ENCODE measurements around the gene HLA-DOB.
"Not testable (repeated sequence)": the region's sequence is repeated elsewhere in the genome, so short reads cannot be mapped to it uniquely, and the experiment has no call there.

The HLA-DOB gene

GRCh38 chr6:32805404-32805803 lies 11.4 kb downstream of the HLA-DOB start:
- H3K27me3 ChIP-seq (ENCODE audit: insufficient read depth, low read length), result peaks cover 12% of the 10 kb centered on the region; the same call in 1 of the 2 replicates
- not testable (repeated sequence) for H3K36me3 ChIP-seq (ENCODE audit: insufficient read depth, low read length); H3K4me1 ChIP-seq (ENCODE audit: insufficient read depth, low read length); H3K9me3 ChIP-seq (ENCODE audit: insufficient read depth, low read depth, low read length); H3K4me3 ChIP-seq (ENCODE audit: low read length); H3K9ac ChIP-seq (ENCODE audit: low read depth, low read length); H3K27ac ChIP-seq (ENCODE audit: low read depth, low read length)

DNA sequence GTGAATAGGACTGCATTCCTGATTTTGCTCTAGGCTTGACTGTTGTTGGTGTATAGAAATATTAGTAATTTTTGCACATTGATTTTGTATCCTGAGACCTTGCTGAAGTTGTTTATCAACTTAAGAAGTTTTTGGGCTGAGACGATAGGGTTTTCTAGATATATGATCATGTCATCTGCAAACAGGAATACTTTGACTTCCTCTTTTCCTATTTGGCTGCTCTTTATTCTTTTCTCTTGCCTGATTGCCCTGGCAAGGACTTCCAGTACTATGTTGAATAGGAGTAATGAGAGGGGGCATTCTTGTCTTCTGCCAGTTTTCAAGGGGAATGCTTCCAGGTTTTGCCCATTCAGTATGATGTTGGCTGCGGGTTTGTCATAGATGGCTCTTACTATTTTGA lies 13.4 kb downstream of the HLA-DOB start:
- no peak overlapping the region for H3K9ac ChIP-seq (ENCODE audit: low read depth, low read length)
- no peaks in the 10 kb centered on the region for H3K4me1 ChIP-seq (ENCODE audit: insufficient read depth, low read length)
- H3K4me3 ChIP-seq (ENCODE audit: low read length), result no peak overlapping the region
- no peaks in the 10 kb centered on the region for H3K36me3 ChIP-seq (ENCODE audit: insufficient read depth, low read length)
- H3K27ac ChIP-seq (ENCODE audit: low read depth, low read length), result no peak overlapping the region
- peaks cover 12% of the 10 kb centered on the region; the same call in 1 of the 2 replicates for H3K27me3 ChIP-seq (ENCODE audit: insufficient read depth, low read length)
- peaks cover 6% of the 10 kb centered on the region; the same call in 1 of the 2 replicates for H3K9me3 ChIP-seq (ENCODE audit: insufficient read depth, low read depth, low read length)
- WGBS, result 76% methylated on average over 2 of the region's 2 CpGs

DNA sequence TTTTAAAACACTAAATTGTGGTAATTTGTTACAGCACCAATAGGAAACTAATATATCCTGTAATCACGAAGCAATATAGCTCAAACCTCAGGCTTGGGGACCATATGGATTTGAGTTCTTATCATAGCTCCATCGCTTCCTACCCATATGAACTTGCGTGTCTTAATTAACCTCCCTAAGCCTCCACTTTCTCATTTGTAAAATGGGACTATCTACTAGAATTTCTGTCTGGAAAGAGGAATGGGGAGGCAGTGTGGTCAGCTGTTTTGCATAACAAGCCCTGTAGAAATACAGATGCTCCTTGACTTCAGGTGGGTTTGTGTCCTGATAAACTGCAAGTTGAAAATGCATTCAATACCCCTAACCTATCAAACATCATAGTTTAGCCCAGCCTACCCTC lies 17.1 kb downstream of the HLA-DOB start:
- Histone ChIP-seq H3K27ac (ENCODE audit: low read depth, low read length) (no peak overlapping the region), H3K9me3 (ENCODE audit: insufficient read depth, low read depth, low read length) (peaks cover 6% of the 10 kb centered on the region; the same call in 1 of the 2 replicates), H3K27me3 (ENCODE audit: insufficient read depth, low read length) (peaks cover 10% of the 10 kb centered on the region; the same call in 1 of the 2 replicates), H3K4me1 (ENCODE audit: insufficient read depth, low read length) (peaks cover 3% of the 10 kb centered on the region; the same call in 1 of the 2 replicates), H3K36me3 (ENCODE audit: insufficient read depth, low read length) (no peaks in the 10 kb centered on the region), H3K9ac (ENCODE audit: low read depth, low read length) (no peak overlapping the region), H3K4me3 (ENCODE audit: low read length) (no peak overlapping the region)
- WGBS, result 81% methylated on average over 2 of the region's 3 CpGs

DNA sequence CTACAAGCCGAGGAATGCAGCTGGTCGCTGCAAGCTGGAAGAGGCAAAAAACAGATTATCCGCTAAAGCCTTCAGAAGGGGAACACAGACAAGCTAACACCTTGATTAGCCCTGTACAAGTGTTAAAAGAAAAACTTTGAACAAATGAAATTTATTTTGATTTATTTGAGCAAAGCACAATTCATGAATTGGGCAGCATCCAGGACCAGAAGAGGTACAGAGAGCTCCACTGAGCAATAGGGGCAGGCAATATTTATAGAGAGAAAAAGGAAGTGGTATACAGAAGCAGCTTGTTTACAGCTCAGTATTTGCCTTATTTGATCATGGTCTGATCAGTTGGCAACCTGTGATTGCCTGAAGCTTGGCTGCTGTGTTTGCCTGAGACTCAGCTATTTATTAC lies 17.6 kb downstream of the HLA-DOB start:
- Histone ChIP-seq H3K27me3 (ENCODE audit: insufficient read depth, low read length) (peaks cover 6% of the 10 kb centered on the region; the same call in 1 of the 2 replicates), H3K27ac (ENCODE audit: low read depth, low read length) (no peak overlapping the region)
- WGBS, result 92% methylated on average over 3 of the region's 3 CpGs

DNA sequence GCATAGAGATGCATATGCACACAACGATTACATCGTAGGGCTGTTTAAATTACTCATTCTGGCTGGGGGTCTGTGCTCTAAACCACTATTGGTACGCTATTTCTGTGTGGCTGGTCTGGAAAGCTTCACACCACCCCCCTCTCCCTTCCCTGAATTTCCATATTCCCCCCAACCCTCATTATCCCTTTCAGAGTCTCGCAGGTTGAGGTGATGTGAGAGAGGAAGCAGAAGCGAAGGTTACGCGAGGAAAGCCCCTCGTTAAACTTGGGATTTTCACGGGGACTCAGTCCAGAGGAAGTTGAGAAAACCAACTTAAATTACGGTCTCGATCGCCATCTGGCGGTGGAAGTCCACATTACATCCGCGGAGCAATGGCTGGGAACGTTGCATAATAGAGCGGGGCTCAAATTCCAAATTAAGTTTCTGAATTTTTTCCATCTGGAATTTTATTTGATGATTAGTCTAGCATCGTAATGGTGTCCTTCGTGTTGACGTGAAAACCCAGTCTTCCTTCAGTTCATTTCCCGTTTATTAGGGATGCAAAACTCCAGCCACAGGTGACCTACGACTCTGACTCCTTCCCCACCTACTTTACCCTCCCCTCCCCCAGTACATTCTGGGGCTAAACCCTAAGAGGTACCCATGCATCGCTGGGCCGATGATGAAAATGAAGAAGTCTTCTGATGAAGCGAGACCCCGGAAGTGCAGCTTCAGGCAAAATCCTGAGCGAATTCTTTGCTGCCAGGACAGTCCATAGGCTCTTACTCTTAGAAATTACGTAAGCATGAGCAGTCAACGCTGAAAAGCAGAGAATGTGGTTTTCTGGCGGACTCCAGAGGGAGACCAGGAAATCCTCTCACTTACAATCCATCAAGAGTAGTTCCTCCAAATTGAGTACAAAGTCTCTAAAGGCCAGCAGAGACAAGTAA lies 19.7 kb downstream of the HLA-DOB start:
- H3K27ac ChIP-seq (ENCODE audit: low read depth, low read length), result no peak overlapping the region
- no peaks in the 10 kb centered on the region; the same call in 1 of the 2 replicates for H3K27me3 ChIP-seq (ENCODE audit: insufficient read depth, low read length)
- H3K9ac ChIP-seq (ENCODE audit: low read depth, low read length), result peak overlapping the region; percentile 29; the same call in 1 of the 2 replicates
- H3K9me3 ChIP-seq (ENCODE audit: insufficient read depth, low read depth, low read length), result peaks cover 3% of the 10 kb centered on the region; the same call in 1 of the 2 replicates
- H3K36me3 ChIP-seq (ENCODE audit: insufficient read depth, low read length), result no peaks in the 10 kb centered on the region
- H3K4me1 ChIP-seq (ENCODE audit: insufficient read depth, low read length), result peaks cover 3% of the 10 kb centered on the region; the same call in 1 of the 2 replicates
- 22% methylated on average over 30 of the region's 30 CpGs for WGBS
- H3K4me3 ChIP-seq (ENCODE audit: low read length), result peak overlapping the region; percentile 43

More for the DNA sequence above, 17.6 kb downstream of the HLA-DOB start:
- no peak overlapping the region for H3K4me3 ChIP-seq (ENCODE audit: low read length)
- H3K36me3 ChIP-seq (ENCODE audit: insufficient read depth, low read length), result no peaks in the 10 kb centered on the region
- peaks cover 6% of the 10 kb centered on the region; the same call in 1 of the 2 replicates for H3K9me3 ChIP-seq (ENCODE audit: insufficient read depth, low read depth, low read length)
- H3K9ac ChIP-seq (ENCODE audit: low read depth, low read length), result no peak overlapping the region
- H3K4me1 ChIP-seq (ENCODE audit: insufficient read depth, low read length), result peaks cover 3% of the 10 kb centered on the region; the same call in 1 of the 2 replicates

GRCh38 chr6:32794510-32794909 lies 22.3 kb downstream of the HLA-DOB start:
- H3K9ac ChIP-seq (ENCODE audit: low read depth, low read length), result no peak overlapping the region
- no peak overlapping the region for H3K4me3 ChIP-seq (ENCODE audit: low read length)
- no peaks in the 10 kb centered on the region for H3K36me3 ChIP-seq (ENCODE audit: insufficient read depth, low read length)
- H3K4me1 ChIP-seq (ENCODE audit: insufficient read depth, low read length), result peaks cover 3% of the 10 kb centered on the region; the same call in 1 of the 2 replicates
- no peaks in the 10 kb centered on the region; the same call in 1 of the 2 replicates for H3K27me3 ChIP-seq (ENCODE audit: insufficient read depth, low read length)
- no peak overlapping the region for H3K27ac ChIP-seq (ENCODE audit: low read depth, low read length)
- WGBS, result 89% methylated on average over 2 of the region's 2 CpGs
- peaks cover 3% of the 10 kb centered on the region; the same call in 1 of the 2 replicates for H3K9me3 ChIP-seq (ENCODE audit: insufficient read depth, low read depth, low read length)

DNA sequence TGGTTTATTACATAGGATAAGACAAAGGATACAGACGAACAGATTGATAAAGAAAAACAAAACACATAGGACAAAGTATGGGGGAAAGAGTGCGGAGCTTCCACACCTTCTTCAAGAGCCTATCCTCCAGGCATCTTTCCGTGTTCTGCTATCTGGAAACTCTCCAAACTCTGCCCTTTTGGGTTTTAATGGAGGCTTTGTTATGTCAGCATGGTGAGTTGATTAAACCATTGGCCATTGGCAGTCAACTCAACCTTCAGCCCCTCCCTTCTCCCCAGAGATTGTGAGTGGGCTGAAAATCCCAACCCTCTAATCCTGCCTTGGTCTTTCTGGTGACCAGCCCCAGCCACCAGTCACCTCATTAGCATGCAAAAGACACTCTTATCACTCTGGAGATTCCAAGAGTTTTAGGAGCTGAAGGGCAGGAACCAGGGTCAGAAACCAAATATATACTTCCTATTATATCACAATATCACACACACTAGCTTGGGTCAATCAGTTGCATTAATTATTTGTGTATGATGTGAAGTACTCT lies 23.8 kb downstream of the HLA-DOB start:
- H3K9ac ChIP-seq (ENCODE audit: low read depth, low read length), result no peak overlapping the region
- H3K36me3 ChIP-seq (ENCODE audit: insufficient read depth, low read length), result no peaks in the 10 kb centered on the region
- H3K27me3 ChIP-seq (ENCODE audit: insufficient read depth, low read length), result no peaks in the 10 kb centered on the region; the same call in 1 of the 2 replicates
- H3K9me3 ChIP-seq (ENCODE audit: insufficient read depth, low read depth, low read length), result no peaks in the 10 kb centered on the region
- peaks cover 3% of the 10 kb centered on the region; the same call in 1 of the 2 replicates for H3K4me1 ChIP-seq (ENCODE audit: insufficient read depth, low read length)
- H3K4me3 ChIP-seq (ENCODE audit: low read length), result no peak overlapping the region
- WGBS, result 100% methylated on average over 2 of the region's 3 CpGs
- H3K27ac ChIP-seq (ENCODE audit: low read depth, low read length), result no peak overlapping the region

GRCh38 chr6:32790306-32790705 lies 26.5 kb downstream of the HLA-DOB start:
- Histone ChIP-seq H3K9me3 (ENCODE audit: insufficient read depth, low read depth, low read length) (no peaks in the 10 kb centered on the region), H3K36me3 (ENCODE audit: insufficient read depth, low read length) (no peaks in the 10 kb centered on the region), H3K4me3 (ENCODE audit: low read length) (no peak overlapping the region), H3K27ac (ENCODE audit: low read depth, low read length) (no peak overlapping the region), H3K27me3 (ENCODE audit: insufficient read depth, low read length) (no peaks in the 10 kb centered on the region; the same call in 1 of the 2 replicates), H3K4me1 (ENCODE audit: insufficient read depth, low read length) (no peaks in the 10 kb centered on the region), H3K9ac (ENCODE audit: low read depth, low read length) (no peak overlapping the region)
- WGBS, result 74% methylated on average over 2 of the region's 2 CpGs

DNA sequence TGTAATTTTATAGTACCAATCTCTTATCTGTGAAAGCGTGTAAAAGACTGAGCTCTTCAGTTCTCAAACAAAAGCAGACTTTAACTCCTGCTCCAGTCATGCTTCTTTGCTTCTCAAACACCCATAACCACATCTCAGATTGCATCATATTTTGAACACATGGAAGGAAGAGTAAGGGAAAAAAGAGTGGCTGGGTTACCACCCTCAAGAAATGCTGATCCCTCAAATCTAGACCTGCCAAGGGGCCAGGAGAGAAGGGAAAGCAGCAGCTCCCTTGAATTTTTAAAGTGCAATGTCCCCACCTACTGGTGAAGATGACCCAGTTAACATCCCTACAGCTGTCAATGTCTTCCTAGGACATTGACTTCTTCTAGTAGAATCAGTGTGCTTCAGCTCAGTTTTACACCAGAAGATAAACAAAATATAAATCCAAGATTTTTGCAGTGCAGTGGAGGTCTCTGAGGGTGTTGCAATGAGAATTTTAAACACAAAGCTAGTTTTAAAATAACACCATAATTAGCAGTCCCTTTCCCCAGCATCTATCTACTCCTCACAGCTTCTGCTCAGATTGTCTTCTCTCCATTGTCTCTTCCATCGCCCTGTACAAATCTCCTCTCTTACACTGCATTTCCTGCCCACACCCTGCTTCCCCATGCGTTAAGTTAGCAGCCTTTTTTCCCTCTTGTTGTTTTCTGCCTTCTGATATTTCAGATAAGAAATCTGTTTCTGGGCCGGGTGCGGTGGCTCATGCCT lies 30.8 kb downstream of the HLA-DOB start:
- no peak overlapping the region for H3K9ac ChIP-seq (ENCODE audit: low read depth, low read length)

GRCh38 chr6:32782923-32783322 lies 33.9 kb downstream of the HLA-DOB start:
- not testable (repeated sequence) for H3K27ac ChIP-seq (ENCODE audit: low read depth, low read length); H3K36me3 ChIP-seq (ENCODE audit: insufficient read depth, low read length); H3K4me3 ChIP-seq (ENCODE audit: low read length); H3K9ac ChIP-seq (ENCODE audit: low read depth, low read length); H3K27me3 ChIP-seq (ENCODE audit: insufficient read depth, low read length); H3K4me1 ChIP-seq (ENCODE audit: insufficient read depth, low read length); H3K9me3 ChIP-seq (ENCODE audit: insufficient read depth, low read depth, low read length)

More for the DNA sequence above, 30.8 kb downstream of the HLA-DOB start:
- Histone ChIP-seq H3K9me3 (ENCODE audit: insufficient read depth, low read depth, low read length) (no peaks in the 10 kb centered on the region), H3K27me3 (ENCODE audit: insufficient read depth, low read length) (no peaks in the 10 kb centered on the region), H3K27ac (ENCODE audit: low read depth, low read length) (no peak overlapping the region), H3K4me1 (ENCODE audit: insufficient read depth, low read length) (no peaks in the 10 kb centered on the region), H3K4me3 (ENCODE audit: low read length) (no peak overlapping the region), H3K36me3 (ENCODE audit: insufficient read depth, low read length) (no peaks in the 10 kb centered on the region)
- 71% methylated on average over 5 of the region's 5 CpGs for WGBS

DNA sequence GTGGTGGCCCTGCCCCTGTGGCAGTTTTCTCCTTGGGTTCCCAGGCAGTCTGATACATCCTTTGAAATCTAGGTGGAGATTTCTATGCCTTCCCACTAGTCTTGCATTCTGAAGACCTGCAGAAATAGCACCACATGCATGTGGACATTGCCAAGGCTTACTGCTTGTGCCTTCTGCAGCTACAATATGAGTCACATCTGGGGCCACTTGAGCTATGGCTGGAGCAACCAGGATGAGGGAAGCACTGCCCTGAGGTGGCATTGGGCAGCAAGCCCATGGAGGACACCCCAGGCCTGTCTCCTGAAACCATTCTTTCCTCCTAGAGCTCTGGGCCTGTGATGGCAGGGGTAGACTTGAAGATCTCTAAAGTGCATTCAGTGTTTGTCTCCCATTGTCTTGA lies 37.8 kb downstream of the HLA-DOB start:
- no peak overlapping the region for H3K9ac ChIP-seq (ENCODE audit: low read depth, low read length)
- no peak overlapping the region for H3K27ac ChIP-seq (ENCODE audit: low read depth, low read length)
- H3K27me3 ChIP-seq (ENCODE audit: insufficient read depth, low read length), result no peaks in the 10 kb centered on the region
- H3K4me1 ChIP-seq (ENCODE audit: insufficient read depth, low read length), result no peaks in the 10 kb centered on the region
- no peaks in the 10 kb centered on the region for H3K36me3 ChIP-seq (ENCODE audit: insufficient read depth, low read length)
- H3K9me3 ChIP-seq (ENCODE audit: insufficient read depth, low read depth, low read length), result no peaks in the 10 kb centered on the region
- no peak overlapping the region for H3K4me3 ChIP-seq (ENCODE audit: low read length)
